Measurements from ENCODE around the gene C1QTNF6.

Gene C1QTNF6

DNA sequence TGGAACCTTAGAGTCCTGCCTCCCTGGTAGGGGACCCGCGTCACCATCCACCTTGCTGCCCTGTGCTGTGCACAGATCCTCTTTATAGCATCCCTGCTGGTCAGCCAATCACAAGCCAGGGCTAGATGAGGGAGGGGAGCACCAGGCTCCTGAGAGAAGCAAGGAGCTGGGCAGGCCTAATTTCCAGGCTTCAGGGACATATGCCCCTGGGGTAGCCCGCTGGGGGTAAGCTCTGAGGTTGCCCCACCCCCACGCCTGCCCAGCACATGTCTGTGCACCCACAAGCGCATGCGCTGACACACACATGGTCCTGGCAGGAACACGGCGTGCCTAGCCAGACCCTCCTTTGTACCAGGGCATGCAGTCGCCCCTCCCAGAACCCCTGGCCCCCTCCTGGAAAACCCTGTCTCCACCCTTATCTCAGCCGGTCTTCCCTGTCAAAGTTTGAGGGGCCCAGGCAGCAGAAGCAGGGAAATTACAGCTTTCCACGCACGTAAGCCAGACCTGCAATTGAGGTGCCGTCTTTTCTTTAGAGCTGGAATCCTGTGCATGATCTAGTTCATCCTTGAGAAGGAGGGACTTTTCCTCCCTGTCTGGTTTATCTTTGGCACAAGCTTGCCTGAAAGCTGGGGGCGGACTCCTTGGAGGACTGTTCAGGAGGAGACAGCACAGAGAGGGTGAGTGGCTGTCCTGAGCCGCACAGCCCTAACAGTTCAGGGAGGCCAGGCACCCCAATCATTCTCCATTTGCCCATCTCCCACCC is 22.2 kb upstream of the C1QTNF6 start:
- H3K4me3 ChIP-seq (ENCODE audit: low read depth, low read length): no peak overlapping the region
- no peak for DNase-seq (ENCODE audit: low read depth, low spot score)

DNA sequence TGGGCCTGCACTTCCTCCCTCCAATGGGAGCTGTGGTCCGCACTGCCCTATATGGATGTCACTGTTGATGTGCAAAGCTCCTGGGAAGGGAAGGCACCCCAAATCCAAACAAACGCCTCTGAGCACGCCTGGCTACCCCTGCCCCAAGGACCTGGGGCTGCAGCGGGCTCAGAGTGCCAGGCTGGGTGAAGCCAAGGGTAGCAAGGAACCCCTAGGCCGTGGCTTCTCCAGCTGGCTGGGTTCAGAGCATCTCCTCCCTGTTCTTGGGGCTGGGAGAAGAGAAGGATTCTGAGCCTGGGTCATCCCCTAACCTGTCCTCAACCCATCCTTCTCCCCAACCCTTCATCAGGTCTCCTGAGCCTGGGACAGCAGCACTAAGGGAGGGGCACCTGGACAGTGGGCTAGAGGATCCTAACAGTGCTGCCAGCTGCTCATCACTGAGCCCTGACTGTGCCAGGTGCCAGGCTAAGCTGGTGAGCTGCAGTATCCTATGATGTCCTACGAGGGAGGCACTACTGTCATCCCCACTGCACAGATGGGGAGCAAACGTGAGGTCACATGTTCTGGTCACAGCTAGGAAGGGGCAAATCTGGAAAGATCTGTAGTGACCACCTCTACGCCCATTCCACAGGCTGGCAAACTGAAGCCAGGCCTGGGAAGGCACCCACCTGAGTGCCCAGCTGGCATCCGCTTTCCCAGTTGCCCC is 21.2 kb upstream of the C1QTNF6 start:
- TF ChIP-seq, protein P1, sequence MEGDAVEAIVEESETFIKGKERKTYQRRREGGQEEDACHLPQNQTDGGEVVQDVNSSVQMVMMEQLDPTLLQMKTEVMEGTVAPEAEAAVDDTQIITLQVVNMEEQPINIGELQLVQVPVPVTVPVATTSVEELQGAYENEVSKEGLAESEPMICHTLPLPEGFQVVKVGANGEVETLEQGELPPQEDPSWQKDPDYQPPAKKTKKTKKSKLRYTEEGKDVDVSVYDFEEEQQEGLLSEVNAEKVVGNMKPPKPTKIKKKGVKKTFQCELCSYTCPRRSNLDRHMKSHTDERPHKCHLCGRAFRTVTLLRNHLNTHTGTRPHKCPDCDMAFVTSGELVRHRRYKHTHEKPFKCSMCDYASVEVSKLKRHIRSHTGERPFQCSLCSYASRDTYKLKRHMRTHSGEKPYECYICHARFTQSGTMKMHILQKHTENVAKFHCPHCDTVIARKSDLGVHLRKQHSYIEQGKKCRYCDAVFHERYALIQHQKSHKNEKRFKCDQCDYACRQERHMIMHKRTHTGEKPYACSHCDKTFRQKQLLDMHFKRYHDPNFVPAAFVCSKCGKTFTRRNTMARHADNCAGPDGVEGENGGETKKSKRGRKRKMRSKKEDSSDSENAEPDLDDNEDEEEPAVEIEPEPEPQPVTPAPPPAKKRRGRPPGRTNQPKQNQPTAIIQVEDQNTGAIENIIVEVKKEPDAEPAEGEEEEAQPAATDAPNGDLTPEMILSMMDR (IDR thresholded peaks at IDR 0.05; ENCODE audit: low read depth, low read length): no peak
- no peak overlapping the region for H3K4me3 ChIP-seq (ENCODE audit: low read depth, low read length)
- DNase-seq (ENCODE audit: low read depth, low spot score): no peak
- in situ Hi-C loops (cut with HindIII; ENCODE audit: low sequenced_read_pairs): no loop called here

More for the DNA sequence above, 22.2 kb upstream of the C1QTNF6 start:
- in situ Hi-C loops (cut with HindIII; ENCODE audit: low sequenced_read_pairs): no loop called here
- TF ChIP-seq, protein P1 (IDR thresholded peaks at IDR 0.05; ENCODE audit: low read depth, low read length): no peak

DNA sequence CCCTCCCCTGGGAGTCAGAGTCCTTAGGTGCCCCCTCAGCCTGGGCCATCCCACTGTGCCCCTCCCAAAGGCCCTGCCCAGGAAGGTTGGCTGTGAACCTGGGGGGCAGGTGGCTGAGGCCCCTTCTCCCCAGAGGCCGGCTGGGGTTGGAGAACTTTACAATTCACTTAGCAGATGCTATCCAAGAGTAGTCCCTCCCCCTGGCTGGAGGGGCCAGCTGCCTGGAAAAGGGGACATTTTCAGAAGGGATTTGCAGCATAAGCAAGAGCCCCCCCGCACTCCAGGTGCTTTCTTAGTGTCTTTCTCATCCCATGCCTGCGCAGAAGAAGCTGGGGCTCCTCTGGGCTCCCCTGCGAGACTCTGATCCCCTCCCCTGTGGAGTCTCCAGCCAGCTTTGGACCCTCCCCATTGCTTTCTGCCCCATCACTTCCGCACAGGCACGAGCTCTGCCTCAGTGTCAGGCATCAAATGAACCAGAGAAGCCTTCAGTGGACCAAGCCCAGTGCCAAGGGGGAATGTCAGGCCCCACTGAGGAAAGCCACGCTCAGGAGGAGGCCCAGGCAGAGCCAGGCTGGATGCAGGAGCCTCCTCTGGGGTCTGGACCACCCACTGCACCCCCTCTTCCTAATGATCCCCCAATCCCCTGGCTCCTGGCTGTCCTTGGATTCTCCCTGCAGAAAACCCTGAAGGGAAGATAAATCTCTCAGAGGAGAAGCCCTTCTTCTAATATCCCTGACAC is 20.5 kb upstream of the C1QTNF6 start:
- in situ Hi-C loops (cut with HindIII; ENCODE audit: low sequenced_read_pairs): no loop called here

DNA sequence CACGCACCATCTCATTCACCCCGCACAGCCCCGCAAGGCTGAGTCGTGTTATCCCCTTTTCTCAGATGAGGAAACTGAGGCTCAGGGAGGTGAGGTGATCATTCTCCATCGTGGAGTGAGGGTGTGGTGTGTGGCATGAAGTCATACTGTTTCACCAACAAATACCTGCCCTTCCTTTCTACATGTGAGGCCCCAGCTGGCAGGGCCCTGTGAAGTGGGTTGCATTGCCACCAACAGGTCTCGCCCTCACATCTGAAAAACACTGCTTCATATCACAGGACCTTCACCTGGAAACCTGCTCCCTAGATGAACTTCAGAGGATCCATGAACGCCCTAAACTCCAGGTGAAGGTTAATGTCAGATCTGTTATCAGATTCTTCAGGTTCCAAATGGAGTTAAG is 19.9 kb upstream of the C1QTNF6 start:
- in situ Hi-C loops (cut with HindIII; ENCODE audit: low sequenced_read_pairs): no loop called here
- no peak overlapping the region for H3K4me3 ChIP-seq (ENCODE audit: low read depth, low read length)
- no peak for DNase-seq (ENCODE audit: low read depth, low spot score)
- TF ChIP-seq, protein P1 (IDR thresholded peaks at IDR 0.05; ENCODE audit: low read depth, low read length): no peak

More for the DNA sequence above, 20.5 kb upstream of the C1QTNF6 start:
- TF ChIP-seq, protein P1 (IDR thresholded peaks at IDR 0.05; ENCODE audit: low read depth, low read length): no peak
- H3K4me3 ChIP-seq (ENCODE audit: low read depth, low read length): no peak overlapping the region
- no peak for DNase-seq (ENCODE audit: low read depth, low spot score)

DNA sequence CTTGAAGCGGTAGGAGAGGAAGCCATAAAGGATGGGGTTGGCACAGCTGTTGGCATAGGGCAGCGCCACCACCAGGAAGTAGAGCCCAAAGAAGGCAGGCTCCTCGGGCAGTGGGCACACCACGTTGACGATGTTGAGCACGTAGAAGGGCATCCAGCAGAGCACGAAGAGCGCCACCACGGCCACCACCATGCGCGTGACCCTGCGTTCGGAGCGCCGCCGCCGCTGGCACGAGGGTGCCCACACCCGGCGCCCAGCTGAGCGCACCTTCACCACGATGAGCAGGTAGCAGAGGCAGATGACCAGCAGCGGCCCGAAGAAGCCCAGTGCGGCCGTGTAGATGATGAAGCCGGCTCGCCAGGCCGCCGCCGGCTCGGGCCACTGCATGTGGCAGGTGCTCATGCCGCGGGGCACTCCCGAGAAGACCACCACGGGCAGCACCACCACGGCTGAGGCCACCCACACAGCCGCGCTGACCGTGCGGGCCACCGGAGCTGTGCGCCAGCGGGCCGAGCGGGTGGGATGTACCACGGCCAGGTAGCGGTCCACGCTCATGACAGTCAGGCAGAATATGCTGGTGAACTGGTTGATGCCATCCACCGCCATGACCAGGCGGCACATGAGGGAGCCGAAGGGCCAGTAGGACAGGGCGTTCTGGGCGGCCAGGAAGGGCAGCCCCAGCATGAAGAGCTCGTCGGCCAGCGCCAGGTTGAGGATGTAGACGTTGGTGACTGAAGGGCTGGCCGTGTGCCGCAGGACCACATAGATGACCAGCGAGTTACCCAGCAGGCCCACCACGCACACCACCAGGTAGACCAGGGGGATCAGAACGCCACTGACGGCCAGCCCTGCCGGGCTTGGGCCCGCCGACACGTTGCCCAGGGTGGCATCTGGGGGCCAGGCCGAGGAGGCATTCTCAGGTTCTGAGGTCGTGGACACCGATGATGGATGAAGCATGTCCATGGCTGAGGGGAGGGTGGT is 19.1 kb upstream of the C1QTNF6 start:
- no peak for DNase-seq (ENCODE audit: low read depth, low spot score)
- in situ Hi-C loops (cut with HindIII; ENCODE audit: low sequenced_read_pairs): no loop called here
- TF ChIP-seq, protein P1 (IDR thresholded peaks at IDR 0.05; ENCODE audit: low read depth, low read length): no peak
- no peak overlapping the region for H3K4me3 ChIP-seq (ENCODE audit: low read depth, low read length)
